Measurements from ENCODE around the gene CRMP1. TPM values are rescaled to one million over a fixed set of nuclear protein-coding genes. Genes with fewer than 3 reads are reported as not detected.

The CRMP1 gene
- total and polyA plus RNA-seq, 2 of the 8 experiments (the other 6 are each of a cell fraction or from before 2014, with no cell fraction given): 120 to 131 TPM

DNA sequence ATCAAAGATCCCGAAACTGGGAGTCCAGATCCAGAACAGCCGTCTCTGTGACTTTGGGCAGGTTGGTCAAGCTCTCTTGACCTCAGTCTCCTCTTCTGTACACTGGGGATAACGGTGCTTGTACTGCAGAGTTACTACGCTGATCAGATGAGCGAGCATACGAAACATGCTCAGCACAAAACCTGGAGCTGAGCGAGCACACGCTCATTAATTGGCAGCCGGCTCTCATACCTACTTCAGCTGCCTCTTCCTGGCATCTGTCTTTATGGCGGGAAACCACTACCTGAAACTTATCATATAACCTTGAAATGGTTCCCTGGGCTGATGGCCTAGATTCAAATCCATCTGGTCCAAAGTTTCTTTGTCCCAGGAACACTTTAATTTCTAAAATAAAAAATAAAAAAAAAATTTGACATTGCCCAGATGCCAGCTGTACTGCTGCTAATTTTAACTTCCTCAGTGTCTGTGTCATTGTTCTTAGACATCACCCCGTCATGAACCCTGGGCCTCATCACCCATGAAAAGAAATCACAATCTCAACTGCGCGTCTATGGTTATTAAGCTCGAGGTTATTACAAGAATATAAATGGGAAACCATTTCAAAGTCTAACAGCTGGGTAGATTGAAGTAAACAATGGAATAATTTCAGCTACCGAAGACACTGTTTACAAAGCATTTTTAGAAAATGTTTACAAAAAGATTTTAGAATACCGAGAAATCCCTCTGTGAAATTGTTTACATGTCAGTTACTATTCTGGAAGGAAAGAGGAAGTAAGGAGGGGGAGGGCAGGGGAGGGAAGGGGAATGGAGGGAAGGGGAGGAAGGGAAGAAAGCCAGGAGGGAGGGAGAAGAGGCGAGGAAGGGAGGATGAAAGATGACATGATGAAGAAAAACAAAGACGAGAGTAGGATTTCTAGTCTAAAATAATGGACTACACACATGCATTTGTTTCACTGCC, 49.0 kb downstream of the CRMP1 start:
- no peak overlapping the region for H2AFZ ChIP-seq (ENCODE audit: low read length)
- H2AK5ac ChIP-seq (ENCODE audit: low read depth, low read length): no peak overlapping the region
- H3K56ac ChIP-seq (replicated peaks; ENCODE audit: insufficient read length, low read depth, low read length): no peak overlapping the region
- peaks cover 13 to 55% (median 44%) of the 10 kb centered on the region in 4 experiments for H3K36me3 ChIP-seq (ENCODE audit: control insufficient read depth in 2 of 4, insufficient read depth in 4 of 4, low read length in 3 of 4)
- no peak overlapping the region for H3K27ac ChIP-seq (ENCODE audit: low read depth, low read length)
- no peak overlapping the region for H2BK12ac ChIP-seq (ENCODE audit: low read depth, low read length)
- no peak overlapping the region for H3K23ac ChIP-seq (ENCODE audit: insufficient read length)
- peaks cover 2% of the 10 kb centered on the region; the same call in 1 of the 2 replicates for H3K23me2 ChIP-seq (ENCODE audit: low read depth, low read length)
- H2BK15ac ChIP-seq (ENCODE audit: low read length): no peak overlapping the region
- H2BK20ac ChIP-seq (ENCODE audit: low read length): no peak overlapping the region
- H3K79me2 ChIP-seq (ENCODE audit: control insufficient read depth in 1 of 2, insufficient read depth in 2 of 2, low read length in 2 of 2): no peaks in the 10 kb centered on the region
- H3K9me3 ChIP-seq (ENCODE audit: insufficient read depth in 2 of 2, low read depth in 1 of 2, low read length in 1 of 2): no peaks in the 10 kb centered on the region
- no peak overlapping the region for H3K4me3 ChIP-seq (ENCODE audit: extremely low read depth in 1 of 4, insufficient read depth in 2 of 4, low read depth in 3 of 4, low read length in 4 of 4)
- WGBS, 2 experiments (ENCODE audit: extremely low coverage in 1 of 2, insufficient coverage in 1 of 2, insufficient read length in 1 of 2, insufficient replicate concordance in 2 of 2, low coverage in 1 of 2, low lambda C conversion rate in 2 of 2, missing lambda C conversion rate in 1 of 2): 91% methylated on average over 16 of the region's 18 CpGs; no CpG with 5 or more reads in 1 of the 2 experiments
- H3K4me1 ChIP-seq (replicated peaks in 1 of 4; ENCODE audit: control insufficient read depth in 3 of 4, insufficient read depth in 4 of 4, low read length in 3 of 4): no peaks in the 10 kb centered on the region
- no peak overlapping the region for H3K4me2 ChIP-seq (ENCODE audit: insufficient read depth in 1 of 2, low read depth in 2 of 2, low read length in 2 of 2)
- FAIRE-seq (no peak), DNase-seq (ENCODE audit: low read depth in 1 of 2, low spot score in 2 of 2) (no peak)
- no peak overlapping the region for H4K5ac ChIP-seq (ENCODE audit: insufficient read length, low read depth, low read length)
- no peaks in the 10 kb centered on the region for H3K27me3 ChIP-seq (replicated peaks in 1 of 4; ENCODE audit: control insufficient read depth in 3 of 4, extremely low read depth in 1 of 4, insufficient read depth in 3 of 4, low read length in 3 of 4)
- no peak overlapping the region for H3K14ac ChIP-seq (ENCODE audit: insufficient read length)
- ChIA-PET CTCF (ENCODE audit: partially characterized antibody) (interaction anchor here (0.6 to 2.4 kb wide), 10 partner anchors 9 to 545 kb away, joined by 3 to 9 read pairs (median 3); no protein-coding TSS in a partner anchor), POLR2A (ENCODE audit: partially characterized antibody) (interaction anchor here (0.8 kb wide), 2 partner anchors 8 to 127 kb away, joined by 3 to 4 read pairs; no protein-coding TSS in a partner anchor)
- no peak for TF ChIP-seq SP1 (IDR thresholded peaks at IDR 0.05; ENCODE audit: low read depth, low read length)
- no peak for TF ChIP-seq GABPA (IDR thresholded peaks at IDR 0.05; ENCODE audit: borderline replicate concordance, insufficient read depth, low read length)
- no peak for TF ChIP-seq MAFK (IDR thresholded peaks at IDR 0.05; ENCODE audit: low read depth, low read length)
- TF ChIP-seq JUN (IDR thresholded peaks at IDR 0.05; ENCODE audit: low read depth, low read length): no peak
- TF ChIP-seq BCL11A (IDR thresholded peaks at IDR 0.05; ENCODE audit: low read depth in 2 of 2, low read length in 2 of 2): no peak
- H4K8ac ChIP-seq (ENCODE audit: extremely low read depth, insufficient read depth, low read length): no peak overlapping the region
- H3K79me1 ChIP-seq (ENCODE audit: low read depth, low read length): no peaks in the 10 kb centered on the region
- peaks cover 0 to 7% of the 10 kb centered on the region in 2 experiments for H4K20me1 ChIP-seq (replicated peaks in 1 of 2; ENCODE audit: control insufficient read depth in 1 of 2, insufficient read depth in 2 of 2, low read length in 2 of 2)
- no peak overlapping the region for H3K9ac ChIP-seq (replicated peaks in 1 of 4; ENCODE audit: extremely low read depth in 1 of 4, low read depth in 3 of 4, low read length in 3 of 4)
- H3K4ac ChIP-seq (replicated peaks; ENCODE audit: insufficient read length, low read depth, low read length): no peak overlapping the region
- no peak overlapping the region for H4K91ac ChIP-seq (replicated peaks; ENCODE audit: insufficient read length, low read length)
- no peak overlapping the region for H2BK120ac ChIP-seq (replicated peaks; ENCODE audit: low read depth, low read length)
- no peak overlapping the region for H3K18ac ChIP-seq (ENCODE audit: extremely low read depth, low read length)
- no peak overlapping the region for H2BK5ac ChIP-seq (ENCODE audit: low read depth, low read length)

Data from H1 (cell line).